Keratinocyte (primary cell): ENCODE measurements around the gene NTRK1. TPM values are rescaled to one million over a fixed set of nuclear protein-coding genes. Genes with fewer than 3 reads are reported as not detected.

Experiments used
- DNase-seq: peaks from one replicate; pipeline ENCODE4 v3.0.0-alpha.2; 2011; ENCODE audit warnings: low read depth, missing footprints, low spot score
- FAIRE-seq: peaks from 2 replicates; lab custom pipeline; 2011; peaks lifted over from hg19 to GRCh38; lab: Jason Lieb, UNC
- H2AFZ ChIP-seq: 2 replicates; pipeline ENCODE4 v1.6.0; 2012; ENCODE audit warnings: low read length, control low read depth, inconsistent platforms; ENCODE audit not compliant: control insufficient read depth
- H3K27ac ChIP-seq: 2 replicates; pipeline ENCODE4 v1.5.1; 2011; ENCODE audit warnings: low read length; ENCODE audit not compliant: control insufficient read depth, insufficient read depth
- H3K27me3 ChIP-seq: 3 replicates; pipeline ENCODE4 v1.6.0; 2011; ENCODE audit warnings: low read length; ENCODE audit not compliant: control insufficient read depth, insufficient read depth; ENCODE audit errors: extremely low read depth
- H3K36me3 ChIP-seq, 2 experiments: 2 replicates in 1 of 2; 3 replicates in 1 of 2; pipeline ENCODE4 v1.5.1; 2011; ENCODE audit warnings: low read length in 2 of 2, mild to moderate bottlenecking in 1 of 2; ENCODE audit not compliant: control insufficient read depth in 2 of 2, insufficient read depth in 2 of 2; ENCODE audit errors: extremely low read depth in 1 of 2
- H3K4me1 ChIP-seq: 3 replicates; pipeline ENCODE4 v1.5.1; 2011; ENCODE audit warnings: low read length; ENCODE audit not compliant: control insufficient read depth, insufficient read depth; ENCODE audit errors: extremely low read depth
- H3K4me2 ChIP-seq: 3 replicates; pipeline ENCODE4 v1.6.0; 2011; ENCODE audit warnings: low read depth, low read length; ENCODE audit not compliant: control insufficient read depth, insufficient read depth; ENCODE audit errors: extremely low read depth
- H3K4me3 ChIP-seq, 3 experiments: fragments of 200-600 bp in 1 of 3; sonication (generic) in 1 of 3; 2 replicates in 2 of 3; 3 replicates in 1 of 3; pipeline ENCODE4 v1.5.1; 2011 to 2016; ENCODE audit warnings: low read length in 3 of 3, mild to moderate bottlenecking in 3 of 3, control low read depth in 2 of 3, inconsistent platforms in 1 of 3, low read depth in 1 of 3, mixed read lengths in 1 of 3, mixed run types in 1 of 3, moderate library complexity in 1 of 3; ENCODE audit not compliant: control insufficient read depth in 2 of 3, insufficient read depth in 2 of 3; ENCODE audit errors: extremely low read depth in 1 of 3
- H3K79me2 ChIP-seq: 2 replicates; pipeline ENCODE4 v1.6.0; 2012; ENCODE audit warnings: low read length; ENCODE audit not compliant: control insufficient read depth, insufficient read depth
- H3K9ac ChIP-seq: 3 replicates; pipeline ENCODE4 v1.6.0; 2011; ENCODE audit warnings: low read length; ENCODE audit not compliant: control insufficient read depth, insufficient read depth; ENCODE audit errors: extremely low read depth
- H3K9me1 ChIP-seq: 3 replicates; pipeline ENCODE4 v1.6.0; 2011; ENCODE audit warnings: low read length; ENCODE audit not compliant: control insufficient read depth, insufficient read depth; ENCODE audit errors: extremely low read depth
- H3K9me3 ChIP-seq: 2 replicates; pipeline ENCODE4 v1.5.1; 2012; ENCODE audit warnings: low read depth, low read length; ENCODE audit not compliant: control insufficient read depth
- H4K20me1 ChIP-seq: 3 replicates; pipeline ENCODE4 v1.6.0; 2011; ENCODE audit warnings: low read length; ENCODE audit not compliant: control insufficient read depth, insufficient read depth; ENCODE audit errors: extremely low read depth
- CTCF ChIP-seq, 3 experiments: IDR thresholded peaks in 1 of 3; conservative IDR thresholded peaks in 1 of 3; optimal IDR thresholded peaks in 1 of 3; 2 replicates in 2 of 3; 3 replicates in 1 of 3; pipeline versions ENCODE3 to v1.5.1; 2011; ENCODE audit warnings: low read length in 3 of 3, mild to moderate bottlenecking in 3 of 3, moderate library complexity in 2 of 3, control low read depth in 1 of 3, inconsistent platforms in 1 of 3; ENCODE audit not compliant: insufficient read depth in 2 of 3; ENCODE audit errors: extremely low read depth in 1 of 3
- EZH2 ChIP-seq: IDR thresholded peaks from one replicate; pipeline ENCODE4 v1.6.1; 2012; ENCODE audit warnings: inconsistent platforms, mild to moderate bottlenecking, low read length, moderate library complexity
- dilution Hi-C: fragments of 300-500 bp; cut with MboI; formaldehyde crosslinking; loops from one replicate; pipeline ENCODE4 v1.7.0; 2020; ENCODE audit warnings: low sequenced_read_pairs; ENCODE audit not compliant: extremely low pct_ligation_motif_present
- polyA plus RNA-seq, 5 experiments: library from polyadenylated mRNA; depleted of rRNA in 3 of 5; stranded (reverse) in 3 of 5; stranded (forward) in 1 of 5; unstranded in 1 of 5; fragments of >200 nt; gene quantifications; 1 replicate in 1 of 5; 2 replicates in 3 of 5; 3 replicates in 1 of 5; pipeline versions ENCODE4 v1.2.1 to v1.2.3, GENCODE V29; 2011 to 2012; ENCODE audit warnings: missing spikeins in 2 of 5, low read depth in 1 of 5, low replicate concordance in 1 of 5

Gene NTRK1
- polyA plus RNA-seq, 1 donor (not counting 4 experiments of a cell fraction or from before 2014, with no cell fraction given) = 0.03 TPM

GRCh38 chr1:156905176-156905575 lies 44.5 kb downstream of the NTRK1 start:
- H3K36me3 ChIP-seq = no peaks in the 10 kb centered on the region
- H3K27ac ChIP-seq = no peak overlapping the region
- peaks cover 15% of the 10 kb centered on the region for H3K4me1 ChIP-seq
- H3K4me2 ChIP-seq = no peak overlapping the region
- H3K4me3 ChIP-seq = no peak overlapping the region
- H3K9me1 ChIP-seq = no peaks in the 10 kb centered on the region
- H3K79me2 ChIP-seq = no peaks in the 10 kb centered on the region
- no peak for DNase-seq
- TF ChIP-seq EZH2 = no peak
- TF ChIP-seq CTCF (optimal IDR thresholded peaks at IDR 0.05 in 1 of 3, IDR thresholded peaks at IDR 0.05 in 1 of 3, conservative IDR thresholded peaks at IDR 0.05 in 1 of 3; ENCODE audit: extremely low read depth in 1 of 3, insufficient read depth in 2 of 3, low read length in 3 of 3) = no peak
- no peak for FAIRE-seq
- H3K9me3 ChIP-seq = no peaks in the 10 kb centered on the region
- no peak overlapping the region for H2AFZ ChIP-seq
- H3K9ac ChIP-seq = no peak overlapping the region
- no peaks in the 10 kb centered on the region for H4K20me1 ChIP-seq
- H3K27me3 ChIP-seq = no peaks in the 10 kb centered on the region
- dilution Hi-C loops = no loop called here

- Histone ChIP-seq H3K9me1 (no peaks in the 10 kb centered on the region), H3K4me2 (no peak overlapping the region), H3K27ac (no peak overlapping the region), H3K9ac (no peak overlapping the region), H3K79me2 (no peaks in the 10 kb centered on the region), H2AFZ (no peak overlapping the region), H3K4me3 (no peak overlapping the region), H3K4me1 (peaks cover 16% of the 10 kb centered on the region), H4K20me1 (no peaks in the 10 kb centered on the region), H3K9me3 (no peaks in the 10 kb centered on the region), H3K36me3 (peaks cover 0 to 2% of the 10 kb centered on the region in 2 experiments), H3K27me3 (no peaks in the 10 kb centered on the region)
- FAIRE-seq (no peak), DNase-seq (no peak)
- dilution Hi-C loops = no loop called here
- no peak for TF ChIP-seq CTCF (optimal IDR thresholded peaks at IDR 0.05 in 1 of 3, IDR thresholded peaks at IDR 0.05 in 1 of 3, conservative IDR thresholded peaks at IDR 0.05 in 1 of 3; ENCODE audit: extremely low read depth in 1 of 3, insufficient read depth in 2 of 3, low read length in 3 of 3)
- no peak for TF ChIP-seq EZH2
These were observed 45.0 kb downstream of the NTRK1 start for GRCh38 chr1:156905651-156906050.
